Activated CD8-positive, alpha-beta T cell treated with anti-CD3 and anti-CD28 coated beads for 36 hours (primary cell): ENCODE results near the gene FGF2. TPM values are rescaled to one million over a fixed set of nuclear protein-coding genes. Genes with fewer than 3 reads are reported as not detected.
"Not testable (repeated sequence)": the region's sequence is repeated elsewhere in the genome, so short reads cannot be mapped to it uniquely, and the experiment has no call there.

ENCODE experiments used
- ATAC-seq: fragments of 200-7000 bp; cut with Tn5 transposase; one replicate; pipeline ENCODE4 v1.10.0; 2021; ENCODE audit warnings: mild to moderate bottlenecking, moderate library complexity
- CTCF ChIA-PET: fragments of 350-600 bp; sonication (Branson Sonifier 250); formaldehyde crosslinking; loops from one replicate; lab custom pipeline; 2021; ENCODE audit warnings: antibody characterized with exemption; lab: Charles Lee
- POLR2A ChIA-PET: fragments of 350-600 bp; sonication (Branson Sonifier 250); formaldehyde crosslinking; loops from one replicate; lab custom pipeline; 2021; ENCODE audit warnings: antibody characterized with exemption; lab: Charles Lee
- DNase-seq: peaks from one replicate; pipeline ENCODE4 v3.0.0-alpha.2; 2020
- H3K27ac Mint-ChIP-seq: one replicate; pipeline ENCODE4 v1.8.0; 2021; ENCODE audit warnings: mild to moderate bottlenecking, mixed read lengths
- H3K27me3 Mint-ChIP-seq: one replicate; pipeline ENCODE4 v1.8.0; 2021; ENCODE audit warnings: mixed read lengths
- H3K36me3 Mint-ChIP-seq: one replicate; pipeline ENCODE4 v1.8.0; 2021; ENCODE audit warnings: low read depth, mixed read lengths
- H3K4me1 Mint-ChIP-seq: one replicate; pipeline ENCODE4 v1.8.0; 2021; ENCODE audit warnings: low read depth, mixed read lengths
- H3K4me3 Mint-ChIP-seq: one replicate; pipeline ENCODE4 v1.8.0; 2021; ENCODE audit warnings: mild to moderate bottlenecking, moderate library complexity, mixed read lengths
- H3K9me3 Mint-ChIP-seq: one replicate; pipeline ENCODE4 v1.8.0; 2021; ENCODE audit warnings: mixed read lengths
- intact Hi-C: fragments of 100-400 bp; cut with micrococcal nuclease; formaldehyde crosslinking; loops from one replicate; pipeline ENCODE4 v1.10.0; 2022
- total RNA-seq, 2 experiments: library from RNA; stranded (reverse); gene quantifications; one replicate each; pipeline ENCODE4 v1.2.3, GENCODE V29; 2021
- TF ChIP-seq, protein P1 (sequence below): fragments of 200-600 bp; IDR thresholded peaks from one replicate; pipeline ENCODE4 v1.8.0; 2022; ENCODE audit warnings: antibody characterized with exemption, mild to moderate bottlenecking

Gene FGF2
- total RNA-seq, 2 experiments from 2014 or later: 0.13 TPM; not detected in 1

- ChIA-PET CTCF (no interaction called here), POLR2A (no interaction called here)
- ATAC-seq (no peak), DNase-seq (no peak)
- Mint-ChIP-seq H3K4me3 (no peak overlapping the region), H3K36me3 (no peaks in the 10 kb centered on the region), H3K4me1 (no peaks in the 10 kb centered on the region), H3K27ac (no peak overlapping the region), H3K9me3 (no peaks in the 10 kb centered on the region), H3K27me3 (peaks cover 9% of the 10 kb centered on the region)
- intact Hi-C loops: no loop called here
- TF ChIP-seq, protein P1, sequence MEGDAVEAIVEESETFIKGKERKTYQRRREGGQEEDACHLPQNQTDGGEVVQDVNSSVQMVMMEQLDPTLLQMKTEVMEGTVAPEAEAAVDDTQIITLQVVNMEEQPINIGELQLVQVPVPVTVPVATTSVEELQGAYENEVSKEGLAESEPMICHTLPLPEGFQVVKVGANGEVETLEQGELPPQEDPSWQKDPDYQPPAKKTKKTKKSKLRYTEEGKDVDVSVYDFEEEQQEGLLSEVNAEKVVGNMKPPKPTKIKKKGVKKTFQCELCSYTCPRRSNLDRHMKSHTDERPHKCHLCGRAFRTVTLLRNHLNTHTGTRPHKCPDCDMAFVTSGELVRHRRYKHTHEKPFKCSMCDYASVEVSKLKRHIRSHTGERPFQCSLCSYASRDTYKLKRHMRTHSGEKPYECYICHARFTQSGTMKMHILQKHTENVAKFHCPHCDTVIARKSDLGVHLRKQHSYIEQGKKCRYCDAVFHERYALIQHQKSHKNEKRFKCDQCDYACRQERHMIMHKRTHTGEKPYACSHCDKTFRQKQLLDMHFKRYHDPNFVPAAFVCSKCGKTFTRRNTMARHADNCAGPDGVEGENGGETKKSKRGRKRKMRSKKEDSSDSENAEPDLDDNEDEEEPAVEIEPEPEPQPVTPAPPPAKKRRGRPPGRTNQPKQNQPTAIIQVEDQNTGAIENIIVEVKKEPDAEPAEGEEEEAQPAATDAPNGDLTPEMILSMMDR: no peak
These were observed 18.4 kb downstream of the FGF2 start for GRCh38 chr4:122845066-122845465.

DNA sequence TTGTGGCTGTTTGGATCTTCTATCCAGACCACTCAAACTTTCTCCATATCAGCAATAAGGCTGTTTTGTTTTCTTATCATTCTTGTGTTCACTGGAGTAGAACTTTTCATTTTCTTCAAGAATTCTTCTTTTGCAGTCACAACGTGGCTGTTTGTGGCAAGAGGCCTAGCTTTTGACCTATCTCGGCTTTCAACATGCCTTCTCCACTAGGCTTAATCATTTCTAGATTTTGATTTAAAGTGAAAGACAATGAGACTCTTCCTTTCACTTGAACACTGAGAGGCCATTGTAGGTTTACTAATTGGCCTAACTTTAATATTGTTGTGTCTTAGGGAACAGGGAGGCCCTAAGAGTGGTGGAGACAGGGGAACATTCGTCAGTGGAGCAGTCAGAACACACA lies 19.1 kb downstream of the FGF2 start:
- intact Hi-C loops: no loop called here

GRCh38 chr4:122847931-122848330 lies 21.3 kb downstream of the FGF2 start:
- TF ChIP-seq, protein P1: no peak
- DNase-seq: no peak
- ATAC-seq: no peak
- Mint-ChIP-seq H3K27ac (no peak overlapping the region), H3K27me3 (peaks cover 11% of the 10 kb centered on the region), H3K4me1 (no peaks in the 10 kb centered on the region), H3K9me3 (no peaks in the 10 kb centered on the region), H3K4me3 (no peak overlapping the region), H3K36me3 (no peaks in the 10 kb centered on the region)
- intact Hi-C loops: no loop called here
- ChIA-PET POLR2A (no interaction called here), CTCF (no interaction called here)

More for the DNA sequence above, 19.1 kb downstream of the FGF2 start:
- peaks cover 9% of the 10 kb centered on the region for H3K27me3 Mint-ChIP-seq
- DNase-seq (no peak), ATAC-seq (no peak)
- no peaks in the 10 kb centered on the region for H3K9me3 Mint-ChIP-seq
- H3K27ac Mint-ChIP-seq: no peak overlapping the region
- POLR2A ChIA-PET: no interaction called here
- CTCF ChIA-PET: no interaction called here
- TF ChIP-seq, protein P1: no peak
- H3K36me3 Mint-ChIP-seq: no peaks in the 10 kb centered on the region
- H3K4me1 Mint-ChIP-seq: no peaks in the 10 kb centered on the region
- no peak overlapping the region for H3K4me3 Mint-ChIP-seq

GRCh38 chr4:122849789-122850188 lies 23.2 kb downstream of the FGF2 start:
- H3K27ac Mint-ChIP-seq, POLR2A ChIA-PET, H3K4me1 Mint-ChIP-seq, H3K4me3 Mint-ChIP-seq, ATAC-seq, DNase-seq, CTCF ChIA-PET, H3K36me3 Mint-ChIP-seq, intact Hi-C loops, H3K9me3 Mint-ChIP-seq, H3K27me3 Mint-ChIP-seq: not testable (repeated sequence)

GRCh38 chr4:122851568-122851967 lies 24.9 kb downstream of the FGF2 start:
- Mint-ChIP-seq H3K4me3 (no peak overlapping the region), H3K9me3 (no peaks in the 10 kb centered on the region), H3K27me3 (peaks cover 7% of the 10 kb centered on the region), H3K27ac (no peak overlapping the region), H3K4me1 (no peaks in the 10 kb centered on the region), H3K36me3 (no peaks in the 10 kb centered on the region)
- TF ChIP-seq, protein P1: no peak
- ATAC-seq (no peak), DNase-seq (no peak)
- intact Hi-C loops: no loop called here
- ChIA-PET CTCF (interaction anchor here (0.9 to 1.1 kb wide), 2 partner anchors 18 to 134 kb away, joined by 3 read pairs; no protein-coding TSS in a partner anchor), POLR2A (interaction anchor here (1.4 kb wide), 1 partner anchor 72 kb away, joined by 3 read pairs; no protein-coding TSS in a partner anchor)
